Measurements from ENCODE around the gene GSN.
A peak's percentile ranks its signal among the peaks of the same experiment; 100 is the strongest.

GRCh38 chr9:121222524-121223171, 45.3 kb upstream of the GSN start:
- TF ChIP-seq CTCF (IDR thresholded peaks at IDR 0.05) (peak; percentile 56 to 78 (median 67)), POLR2A (IDR thresholded peaks at IDR 0.05) (no peak)

Data from adrenal gland (tissue), 5 donors.